ELF-1 (cell line): ENCODE results near the gene STN1.

Experiments
- DNase-seq: peaks from one replicate; pipeline ENCODE4 v3.0.0-alpha.2; 2016; ENCODE audit warnings: low read depth, low spot score

Gene STN1

GRCh38 chr10:103929381-103929921 is 11.5 kb upstream of the STN1 start:
- peak; percentile 37 for DNase-seq

GRCh38 chr10:103928784-103929183 is 10.8 kb upstream of the STN1 start:
- DNase-seq: peak; percentile 49

GRCh38 chr10:103926722-103927319 is 8.8 kb upstream of the STN1 start:
- no peak for DNase-seq

- peak; percentile 33 for DNase-seq
These were observed 7.6 kb upstream of the STN1 start for GRCh38 chr10:103925591-103925990.

GRCh38 chr10:103923502-103923901 is 5.5 kb upstream of the STN1 start:
- no peak for DNase-seq

GRCh38 chr10:103922659-103923058 is 4.7 kb upstream of the STN1 start:
- no peak for DNase-seq

- DNase-seq: peak; percentile 50
These were observed 3.8 kb upstream of the STN1 start for GRCh38 chr10:103921750-103922195.

GRCh38 chr10:103921248-103921647 is 3.3 kb upstream of the STN1 start:
- DNase-seq: no peak

- no peak for DNase-seq
These were observed 1.7 kb upstream of the STN1 start for GRCh38 chr10:103919648-103920025.

- no peak for DNase-seq
These were observed 507 bp downstream of the STN1 start for GRCh38 chr10:103917302-103918052.

- no peak for DNase-seq
These were observed 1.1 kb downstream of the STN1 start for GRCh38 chr10:103916876-103917275.

- DNase-seq: no peak
These were observed 1.7 kb downstream of the STN1 start for GRCh38 chr10:103916254-103916653.

GRCh38 chr10:103915796-103916195 is 2.2 kb downstream of the STN1 start:
- no peak for DNase-seq

GRCh38 chr10:103912759-103913158 is 5.2 kb downstream of the STN1 start:
- DNase-seq: no peak

- no peak for DNase-seq
These were observed 6.9 kb downstream of the STN1 start for GRCh38 chr10:103911021-103911459.

- no peak for DNase-seq
These were observed 7.5 kb downstream of the STN1 start for GRCh38 chr10:103910442-103911012.

GRCh38 chr10:103905441-103905840 is 12.5 kb downstream of the STN1 start:
- DNase-seq: no peak

GRCh38 chr10:103901299-103901698 is 16.7 kb downstream of the STN1 start:
- no peak for DNase-seq

GRCh38 chr10:103899312-103899711 is 18.7 kb downstream of the STN1 start:
- DNase-seq: no peak

- no peak for DNase-seq
These were observed 20.7 kb downstream of the STN1 start for GRCh38 chr10:103897241-103897774.

GRCh38 chr10:103896225-103896624 is 21.8 kb downstream of the STN1 start:
- DNase-seq: no peak

- DNase-seq: no peak
These were observed 22.4 kb downstream of the STN1 start for GRCh38 chr10:103895411-103896186.
